GM12878 (cell line): ENCODE data around the gene EPHA2. TPM values are rescaled to one million over a fixed set of nuclear protein-coding genes. Genes with fewer than 3 reads are reported as not detected.

Source experiments
- ATAC-seq: fragments of 200-7000 bp; cut with Tn5 transposase; 3 replicates; pipeline ENCODE4 v1.9.1; 2020; ENCODE audit warnings: mild to moderate bottlenecking, moderate library complexity
- BruUV-seq: library from RNA; stranded (reverse); fragments of 400-500 nt; replicated peaks from 2 replicates; lab custom pipeline; 2021; lab: Mats Ljungman, UMichigan
- CTCF ChIA-PET: fragments of 300-600 bp; sonication (Branson Sonifier 250); formaldehyde crosslinking; extraction: SDS; loops from one replicate; lab custom pipeline; 2021; ENCODE audit warnings: inconsistent platforms; lab: Yijun Ruan, JAX
- POLR2A ChIA-PET: fragments of 350-600 bp; formaldehyde crosslinking; extraction: SDS; loops from one replicate; lab custom pipeline; 2021; ENCODE audit warnings: inconsistent platforms; lab: Charles Lee
- RAD21 ChIA-PET: fragments of 300-600 bp; sonication (Branson Sonifier 250); formaldehyde crosslinking; loops from one replicate; lab custom pipeline; 2023; ENCODE audit warnings: antibody characterized with exemption; ENCODE audit not compliant: unreplicated experiment; lab: Charles Lee
- SMC1A ChIA-PET: fragments of 300-600 bp; sonication (Branson Sonifier 250); formaldehyde crosslinking; loops from one replicate; lab custom pipeline; 2023; ENCODE audit not compliant: unreplicated experiment, uncharacterized antibody; lab: Charles Lee
- DNase-seq: peaks from one replicate; pipeline ENCODE4 v3.0.0-alpha.2; 2011; ENCODE audit warnings: low read depth, low spot score
- FAIRE-seq: peaks from 3 replicates; lab custom pipeline; 2011; peaks lifted over from hg19 to GRCh38; lab: Jason Lieb, UNC
- H2AFZ ChIP-seq: 2 replicates; pipeline ENCODE4 v1.6.0; 2011; ENCODE audit warnings: low read depth, low read length, control low read depth; ENCODE audit not compliant: control insufficient read depth
- H3K27ac ChIP-seq: 2 replicates; pipeline ENCODE4 v1.5.1; 2011; ENCODE audit warnings: control low read depth; ENCODE audit not compliant: control insufficient read depth, insufficient read depth
- H3K27me3 ChIP-seq, 2 experiments: replicated peaks in 1 of 2; 2 replicates each; pipeline versions ENCODE4 v1.6.0 to v1.6.1; 2011; ENCODE audit warnings: low read length in 1 of 2; ENCODE audit not compliant: control insufficient read depth in 2 of 2, insufficient read depth in 2 of 2
- H3K36me3 ChIP-seq, 2 experiments: 2 replicates each; pipeline ENCODE4 v1.5.1; 2011; ENCODE audit warnings: low read length in 1 of 2; ENCODE audit not compliant: control insufficient read depth in 2 of 2, insufficient read depth in 2 of 2
- H3K4me1 ChIP-seq: 2 replicates; pipeline ENCODE4 v1.6.1; 2011; ENCODE audit warnings: mild to moderate bottlenecking, low read length, moderate library complexity, mixed read lengths; ENCODE audit not compliant: control insufficient read depth, insufficient read depth
- H3K4me2 ChIP-seq: 2 replicates; pipeline ENCODE4 v1.6.0; 2011; ENCODE audit warnings: control low read depth; ENCODE audit not compliant: control insufficient read depth, insufficient read depth
- H3K4me3 ChIP-seq: fragments of 200-600 bp; sonication (generic); 2 replicates; pipeline ENCODE4 v1.5.1; 2016
- H3K79me2 ChIP-seq: 2 replicates; pipeline ENCODE4 v1.6.0; 2011; ENCODE audit warnings: low read length; ENCODE audit not compliant: control insufficient read depth, insufficient read depth
- H3K9ac ChIP-seq: 2 replicates; pipeline ENCODE4 v1.8.0; 2011; ENCODE audit warnings: low read length, control low read depth, mixed read lengths; ENCODE audit not compliant: control insufficient read depth, insufficient read depth
- H3K9me3 ChIP-seq: replicated peaks from 3 replicates; pipeline ENCODE4 v1.5.1; 2011; ENCODE audit warnings: mild to moderate bottlenecking, low read length; ENCODE audit not compliant: control insufficient read depth, insufficient read depth
- H4K20me1 ChIP-seq: 2 replicates; pipeline ENCODE4 v1.6.0; 2011; ENCODE audit not compliant: control insufficient read depth, insufficient read depth
- BACH1 ChIP-seq: fragments of 450-650 bp; IDR thresholded peaks from 2 replicates; pipeline ENCODE4 v1.6.1; 2017; ENCODE audit warnings: mild to moderate bottlenecking, borderline replicate concordance
- BCL3 ChIP-seq: IDR thresholded peaks from 2 replicates; pipeline ENCODE4 v1.6.1; 2011; ENCODE audit warnings: borderline replicate concordance, low read depth, mild to moderate bottlenecking, moderate library complexity, low read length; ENCODE audit not compliant: insufficient read depth, poor library complexity, severe bottlenecking
- EP300 ChIP-seq, 2 experiments: fragments of 150-350 bp in 1 of 2; IDR thresholded peaks; 2 replicates each; pipeline ENCODE4 v1.6.1; 2011 to 2012; ENCODE audit warnings: low read depth in 2 of 2, low read length in 2 of 2, borderline replicate concordance in 1 of 2, improper control_type of control experiment in 1 of 2, inconsistent platforms in 1 of 2; ENCODE audit not compliant: control insufficient read depth in 1 of 2
- HSF1 ChIP-seq: fragments of 150-350 bp; IDR thresholded peaks from 2 replicates; pipeline ENCODE4 v1.6.1; 2014; ENCODE audit warnings: mild to moderate bottlenecking, low read depth, low read length
- IKZF2 ChIP-seq, 2 experiments: fragments of 450-650 bp; IDR thresholded peaks; 2 replicates each; pipeline ENCODE4 v1.6.1; 2017; ENCODE audit warnings: mild to moderate bottlenecking in 2 of 2, moderate library complexity in 2 of 2
- MEF2B ChIP-seq: fragments of 450-650 bp; IDR thresholded peaks from 2 replicates; pipeline ENCODE4 v1.6.1; 2018; ENCODE audit warnings: mild to moderate bottlenecking, moderate library complexity; ENCODE audit not compliant: partially characterized antibody, poor library complexity, severe bottlenecking
- MYB ChIP-seq: fragments of 150-350 bp; IDR thresholded peaks from 2 replicates; pipeline ENCODE4 v1.6.1; 2014; ENCODE audit warnings: mild to moderate bottlenecking, low read depth, low read length, borderline replicate concordance
- NFYB ChIP-seq: IDR thresholded peaks from 2 replicates; pipeline ENCODE4 v1.6.1; 2011; ENCODE audit warnings: low read depth, mild to moderate bottlenecking, low read length, improper control_type of control experiment, moderate library complexity; ENCODE audit not compliant: insufficient read depth
- SMAD5 ChIP-seq: IDR thresholded peaks from 2 replicates; pipeline ENCODE4 v1.6.1; 2016; ENCODE audit warnings: antibody characterized with exemption, low read depth
- SP1 ChIP-seq: IDR thresholded peaks from one replicate; pipeline ENCODE4 v1.6.1; 2011; ENCODE audit warnings: low read depth, low read length
- SPI1 ChIP-seq: IDR thresholded peaks from 2 replicates; pipeline ENCODE4 v1.6.1; 2011; ENCODE audit warnings: low read depth, mild to moderate bottlenecking, low read length, moderate library complexity, borderline replicate concordance; ENCODE audit not compliant: insufficient read depth
- ZNF207 ChIP-seq: fragments of 450-650 bp; IDR thresholded peaks from 2 replicates; pipeline ENCODE4 v1.6.1; 2014; ENCODE audit warnings: antibody characterized with exemption, mild to moderate bottlenecking, borderline replicate concordance
- whole genome bisulfite sequencing: methylation state at CpG from one replicate; pipeline ENCODE4 v1.1.6; 2016; ENCODE audit warnings: low lambda C conversion rate; ENCODE audit not compliant: insufficient replicate concordance, insufficient coverage; ENCODE audit errors: missing lambda C conversion rate; 5-methylcytosine and 5-hydroxymethylcytosine counted together
- in situ Hi-C: fragments of 300-500 bp; cut with MboI; formaldehyde crosslinking; loops from 9 replicates; pipeline ENCODE4 v1.14.3; 2018; ENCODE audit warnings: mixed read lengths
- intact Hi-C: fragments of 100-400 bp; cut with micrococcal nuclease; formaldehyde crosslinking; loops from one replicate; pipeline ENCODE4 v1.14.2; 2022; ENCODE audit not compliant: unreplicated experiment
- polyA plus RNA-seq, 11 experiments: library from polyadenylated mRNA; depleted of rRNA in 4 of 11; unstranded in 6 of 11; stranded (reverse) in 5 of 11; fragments of >200 nt; fragmentation: Nextera tagmentation in 4 of 11; fragmentation: Illumina TruSeq in 1 of 11; extraction: Ambion mirVana in 4 of 11; extraction: Trizol in 1 of 11; gene quantifications; 1 replicate in 1 of 11; 2 replicates in 10 of 11; pipeline versions ENCODE4 v1.2.1 to v1.2.3, GENCODE V29; 2011 to 2016; ENCODE audit warnings: inconsistent platforms in 2 of 11, missing spikeins in 2 of 11, low read depth in 1 of 11
- total RNA-seq, 4 experiments: library from RNA; depleted of rRNA in 3 of 4; stranded (reverse); fragments of >200 nt in 3 of 4; fragmentation: Illumina TruSeq in 1 of 4; extraction: Trizol in 1 of 4; gene quantifications; 2 replicates each; pipeline versions ENCODE4 v1.2.1 to v1.2.3, GENCODE V29; 2013 to 2021
- TF ChIP-seq, protein P1 (sequence below): fragments of 450-650 bp; IDR thresholded peaks from 2 replicates; pipeline ENCODE4 v1.6.1; 2014; ENCODE audit warnings: mild to moderate bottlenecking

The EPHA2 gene
- total and polyA plus RNA-seq, 10 of the 15 experiments (the other 5 are each of a cell fraction or from before 2014, with no cell fraction given), result 0.04 to 0.51 (median 0.23) TPM; not detected in 2

DNA sequence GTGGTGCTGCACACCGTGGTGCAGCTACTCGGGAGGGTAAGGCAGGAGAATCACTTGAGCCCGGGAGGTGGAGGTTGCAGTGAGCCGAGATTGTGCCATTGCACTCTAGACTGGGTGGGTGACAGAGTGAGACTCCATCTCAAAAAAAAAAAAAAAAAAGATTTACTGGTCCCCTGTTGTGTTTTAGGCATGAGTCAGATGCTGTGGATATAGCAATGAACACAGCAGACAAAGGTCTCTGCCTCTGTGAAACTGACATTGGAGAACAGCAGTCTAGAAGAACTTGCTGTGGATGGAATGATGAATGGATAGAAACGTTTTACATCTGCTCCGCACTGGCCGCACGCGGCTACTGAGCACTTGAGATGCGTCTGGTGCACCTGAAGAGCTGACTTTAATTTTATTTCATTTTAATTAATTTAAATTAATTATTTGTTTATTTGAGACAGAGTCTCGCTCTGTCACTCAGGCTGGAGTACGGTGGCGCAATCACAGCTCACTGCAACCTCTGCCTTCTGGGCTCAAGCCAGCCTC, 24.5 kb upstream of the EPHA2 start (continued):
- TF ChIP-seq HSF1 (no peak), NFYB (no peak), ZNF207 (no peak)

DNA sequence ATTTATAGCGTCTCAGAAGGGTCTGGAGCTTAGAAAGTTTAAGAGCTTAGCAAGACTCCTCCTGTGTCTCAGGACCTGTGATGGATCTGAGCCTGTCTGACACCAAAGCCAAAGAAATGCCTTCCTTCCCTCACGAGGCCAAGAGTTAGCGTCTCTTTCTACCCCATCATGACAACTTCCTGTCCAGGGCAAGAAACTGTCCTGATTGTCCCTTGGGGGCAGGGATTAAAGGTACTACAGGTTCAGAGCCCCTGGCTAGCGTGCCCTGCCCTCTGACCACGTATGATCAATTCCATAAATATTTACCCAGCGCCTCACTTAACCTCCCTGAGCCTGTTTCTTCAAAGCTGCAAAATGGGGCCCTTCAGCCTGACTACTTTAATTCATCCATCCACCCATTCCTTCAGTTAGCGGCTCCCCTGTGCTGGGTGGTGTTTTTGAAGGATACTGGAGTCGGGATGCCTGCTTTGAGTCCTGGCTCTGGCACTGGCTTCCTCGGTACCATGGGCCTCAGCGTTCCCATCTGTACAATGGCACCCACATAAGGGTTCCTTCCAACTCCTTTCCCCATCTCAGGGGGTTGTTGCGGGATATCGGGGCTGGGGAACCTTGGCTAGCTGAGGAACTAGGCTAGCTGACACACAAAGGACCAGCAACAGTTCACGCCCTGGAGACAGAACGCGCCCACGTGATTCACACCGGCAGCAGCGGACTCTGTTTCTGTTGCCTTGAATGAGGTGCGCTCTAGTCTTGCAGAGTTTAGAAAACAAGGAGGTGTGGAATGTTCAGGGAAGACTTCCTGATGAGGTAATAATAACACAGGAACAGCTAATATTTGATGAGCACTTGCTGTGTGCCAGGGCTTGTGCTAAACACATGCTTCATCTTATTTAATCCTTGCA, 23.0 kb upstream of the EPHA2 start:
- ChIA-PET CTCF (interaction anchor here (0.8 to 1.3 kb wide), 3 partner anchors 20 to 100 kb away, joined by 3 to 6 read pairs (median 3); no protein-coding TSS in a partner anchor), SMC1A (interaction anchor here (0.6 kb wide), 1 partner anchor 101 kb away, joined by 3 read pairs; no protein-coding TSS in a partner anchor), POLR2A (no interaction called here), RAD21 (no interaction called here)
- H3K27me3 ChIP-seq, result no peaks in the 10 kb centered on the region
- intact Hi-C loops (no loop called here), in situ Hi-C loops (no loop called here)
- no peaks in the 10 kb centered on the region for H3K4me1 ChIP-seq
- DNase-seq (no peak), ATAC-seq (no peak), FAIRE-seq (no peak)
- no peak overlapping the region for H3K4me2 ChIP-seq
- H3K4me3 ChIP-seq, result no peak overlapping the region
- 69% methylated on average over 19 of the region's 19 CpGs for WGBS
- H3K9me3 ChIP-seq, result no peaks in the 10 kb centered on the region
- H4K20me1 ChIP-seq, result no peaks in the 10 kb centered on the region
- no peak for TF ChIP-seq SMAD5
- no peak for TF ChIP-seq IKZF2 (IDR thresholded peaks at IDR 0.05)
- TF ChIP-seq, protein P1, sequence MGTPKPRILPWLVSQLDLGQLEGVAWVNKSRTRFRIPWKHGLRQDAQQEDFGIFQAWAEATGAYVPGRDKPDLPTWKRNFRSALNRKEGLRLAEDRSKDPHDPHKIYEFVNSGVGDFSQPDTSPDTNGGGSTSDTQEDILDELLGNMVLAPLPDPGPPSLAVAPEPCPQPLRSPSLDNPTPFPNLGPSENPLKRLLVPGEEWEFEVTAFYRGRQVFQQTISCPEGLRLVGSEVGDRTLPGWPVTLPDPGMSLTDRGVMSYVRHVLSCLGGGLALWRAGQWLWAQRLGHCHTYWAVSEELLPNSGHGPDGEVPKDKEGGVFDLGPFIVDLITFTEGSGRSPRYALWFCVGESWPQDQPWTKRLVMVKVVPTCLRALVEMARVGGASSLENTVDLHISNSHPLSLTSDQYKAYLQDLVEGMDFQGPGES, result no peak
- no peak for TF ChIP-seq BCL3
- TF ChIP-seq SPI1, result no peak
- no peak for TF ChIP-seq SP1
- no peak for TF ChIP-seq MYB
- TF ChIP-seq MEF2B, result no peak
- no peak for TF ChIP-seq EP300 (IDR thresholded peaks at IDR 0.05; ENCODE audit: borderline replicate concordance in 1 of 2, control insufficient read depth in 1 of 2, low read depth in 2 of 2, low read length in 2 of 2)
- no peak for TF ChIP-seq BACH1
- BruUV-seq, result no TSS peak
- H3K79me2 ChIP-seq, result no peaks in the 10 kb centered on the region
- H3K9ac ChIP-seq, result no peak overlapping the region
- no peak overlapping the region for H2AFZ ChIP-seq
- H3K27ac ChIP-seq, result no peak overlapping the region
- H3K36me3 ChIP-seq, result no peaks in the 10 kb centered on the region
